ENCODE data around the gene ZNF432. TPM values are rescaled to one million over a fixed set of nuclear protein-coding genes. Genes with fewer than 3 reads are reported as not detected.

ZNF432 gene
- total and polyA plus RNA-seq, 2 donors (not counting 3 experiments of a cell fraction or from before 2014, with no cell fraction given), result 3.5 to 10.9 TPM

DNA sequence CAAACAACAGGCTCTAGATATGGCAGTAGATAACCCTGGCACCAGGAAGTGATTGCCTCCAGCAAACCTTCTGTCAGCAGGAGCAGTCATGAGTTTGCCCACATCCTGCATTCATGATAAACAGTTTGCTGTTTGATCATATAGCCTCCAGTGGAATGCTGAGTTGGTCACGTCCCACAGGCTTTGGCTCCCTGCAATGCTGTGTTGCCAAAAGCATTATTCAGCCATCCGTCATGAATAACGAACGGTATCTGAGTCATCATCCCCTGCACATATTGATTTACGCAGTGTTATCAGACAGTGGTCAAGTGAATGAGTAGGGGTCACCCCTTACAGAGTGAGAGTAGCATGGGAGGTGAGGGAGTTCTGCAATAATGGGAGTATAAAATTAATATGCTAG, 21.9 kb upstream of the ZNF432 start:
- intact Hi-C loops (cut with micrococcal nuclease) (no loop called here), dilution Hi-C loops (cut with MboI; ENCODE audit: extremely low pct_ligation_motif_present, low sequenced_read_pairs) (no loop called here)
- Histone ChIP-seq H3K4me2 (ENCODE audit: insufficient read depth, low read length) (no peak overlapping the region), H3K9ac (replicated peaks; ENCODE audit: extremely low read depth, insufficient read depth, low read length) (no peak overlapping the region), H3K79me2 (ENCODE audit: control insufficient read depth, insufficient read depth, low read length) (peaks cover 4% of the 10 kb centered on the region), H3K27me3 (ENCODE audit: control insufficient read depth in 2 of 2, insufficient read depth in 2 of 2, low read length in 2 of 2) (no peaks in the 10 kb centered on the region), H3K4me1 (ENCODE audit: control insufficient read depth, extremely low read depth, insufficient read depth, low read length) (no peaks in the 10 kb centered on the region), H3K4me3 (replicated peaks in 1 of 3; ENCODE audit: insufficient read depth in 1 of 3, low read depth in 1 of 3, low read length in 3 of 3) (no peak overlapping the region), H2AFZ (ENCODE audit: low read depth, low read length) (no peak overlapping the region), H3K27ac (ENCODE audit: insufficient read depth, low read depth, low read length) (no peak overlapping the region), H3K36me3 (ENCODE audit: control insufficient read depth in 2 of 2, extremely low read depth in 1 of 2, insufficient read depth in 2 of 2, low read length in 2 of 2) (peaks cover 3 to 25% of the 10 kb centered on the region in 2 experiments), H3K9me1 (replicated peaks; ENCODE audit: control insufficient read depth, extremely low read depth, insufficient read depth, low read length) (no peaks in the 10 kb centered on the region), H3K9me3 (replicated peaks; ENCODE audit: control insufficient read depth, insufficient read depth, low read length) (peaks cover 20% of the 10 kb centered on the region), H4K20me1 (replicated peaks; ENCODE audit: control insufficient read depth, extremely low read depth, insufficient read depth, low read length) (peaks cover 3% of the 10 kb centered on the region)
- DNase-seq (ENCODE audit: low read depth, low spot score) (no peak), FAIRE-seq (no peak)
- ChIA-PET POLR2A (no interaction called here), CTCF (no interaction called here)
- no TSS peak for BruUV-seq (replicated peaks)
- no peak for TF ChIP-seq EZH2 (IDR thresholded peaks at IDR 0.05; ENCODE audit: borderline replicate concordance, low read depth, low read length, severe bottlenecking)
- no peak for TF ChIP-seq FOS (IDR thresholded peaks at IDR 0.05; ENCODE audit: borderline replicate concordance, insufficient read depth, low read length)
- TF ChIP-seq POLR2AphosphoS5 (IDR thresholded peaks at IDR 0.05; ENCODE audit: insufficient read depth, low read depth, low read length), result no peak
- TF ChIP-seq, protein P1, sequence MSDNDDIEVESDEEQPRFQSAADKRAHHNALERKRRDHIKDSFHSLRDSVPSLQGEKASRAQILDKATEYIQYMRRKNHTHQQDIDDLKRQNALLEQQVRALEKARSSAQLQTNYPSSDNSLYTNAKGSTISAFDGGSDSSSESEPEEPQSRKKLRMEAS (IDR thresholded peaks at IDR 0.05; ENCODE audit: insufficient read depth, insufficient read length), result no peak
- no peak for TF ChIP-seq GATA2 (IDR thresholded peaks at IDR 0.05; ENCODE audit: insufficient read depth, insufficient read length, low read depth, low read length)
- TF ChIP-seq, protein P2, sequence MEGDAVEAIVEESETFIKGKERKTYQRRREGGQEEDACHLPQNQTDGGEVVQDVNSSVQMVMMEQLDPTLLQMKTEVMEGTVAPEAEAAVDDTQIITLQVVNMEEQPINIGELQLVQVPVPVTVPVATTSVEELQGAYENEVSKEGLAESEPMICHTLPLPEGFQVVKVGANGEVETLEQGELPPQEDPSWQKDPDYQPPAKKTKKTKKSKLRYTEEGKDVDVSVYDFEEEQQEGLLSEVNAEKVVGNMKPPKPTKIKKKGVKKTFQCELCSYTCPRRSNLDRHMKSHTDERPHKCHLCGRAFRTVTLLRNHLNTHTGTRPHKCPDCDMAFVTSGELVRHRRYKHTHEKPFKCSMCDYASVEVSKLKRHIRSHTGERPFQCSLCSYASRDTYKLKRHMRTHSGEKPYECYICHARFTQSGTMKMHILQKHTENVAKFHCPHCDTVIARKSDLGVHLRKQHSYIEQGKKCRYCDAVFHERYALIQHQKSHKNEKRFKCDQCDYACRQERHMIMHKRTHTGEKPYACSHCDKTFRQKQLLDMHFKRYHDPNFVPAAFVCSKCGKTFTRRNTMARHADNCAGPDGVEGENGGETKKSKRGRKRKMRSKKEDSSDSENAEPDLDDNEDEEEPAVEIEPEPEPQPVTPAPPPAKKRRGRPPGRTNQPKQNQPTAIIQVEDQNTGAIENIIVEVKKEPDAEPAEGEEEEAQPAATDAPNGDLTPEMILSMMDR (IDR thresholded peaks at IDR 0.05; ENCODE audit: extremely low read depth in 1 of 2, insufficient read depth in 1 of 2, low read depth in 1 of 2, low read length in 2 of 2), result no peak
- no peak for TF ChIP-seq MYC (IDR thresholded peaks at IDR 0.05; ENCODE audit: low read depth, low read length)
- TF ChIP-seq POLR2A (IDR thresholded peaks at IDR 0.05; ENCODE audit: low read depth, low read length), result no peak
- TF ChIP-seq JUN (IDR thresholded peaks at IDR 0.05; ENCODE audit: borderline replicate concordance, insufficient read depth, insufficient read length, low read depth), result no peak

Measured in endothelial cell of umbilical vein (primary cell).